ENCODE data around the gene MCC. TPM values are rescaled to one million over a fixed set of nuclear protein-coding genes. Genes with fewer than 3 reads are reported as not detected.

Gene MCC
- polyA plus RNA-seq, 1 donor (not counting 4 experiments of a cell fraction or from before 2014, with no cell fraction given) = 24.6 TPM

DNA sequence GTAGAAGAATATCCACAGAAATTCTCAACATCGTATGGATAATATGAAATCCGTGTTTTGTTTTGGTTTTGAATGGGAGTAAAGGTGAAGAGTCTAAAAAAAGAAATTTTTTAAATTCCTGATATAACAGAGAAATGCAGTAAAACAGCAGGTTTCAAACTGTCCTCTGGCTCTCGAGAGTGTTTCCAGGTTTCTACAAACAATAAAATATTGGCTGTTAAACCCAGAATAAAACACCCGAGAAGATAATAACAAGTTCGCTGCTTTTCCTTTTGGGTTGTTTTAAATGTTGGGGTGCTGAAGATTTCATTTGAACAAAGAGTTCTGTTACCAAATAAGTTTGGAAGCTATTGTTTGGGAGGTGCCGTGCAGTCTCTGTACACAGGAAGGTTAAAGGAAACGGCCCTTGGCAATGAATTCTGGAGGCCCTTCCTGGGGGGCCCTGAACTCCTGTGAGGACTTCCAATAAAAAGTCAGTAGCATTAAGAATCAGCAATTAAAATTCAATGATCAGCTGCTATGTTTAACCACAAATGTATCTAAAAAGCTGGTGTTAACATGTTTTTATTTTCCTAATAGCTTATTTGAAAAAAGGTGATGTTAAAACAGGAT lies 269.2 kb downstream of the MCC start:
- Histone ChIP-seq H3K79me2 (ENCODE audit: control insufficient read depth, insufficient read depth, low read length) (peaks cover 68% of the 10 kb centered on the region), H3K36me3 (ENCODE audit: control insufficient read depth in 2 of 2, extremely low read depth in 1 of 2, insufficient read depth in 2 of 2, low read length in 2 of 2) (no peaks in the 10 kb centered on the region), H3K4me3 (ENCODE audit: control insufficient read depth in 2 of 3, extremely low read depth in 1 of 3, insufficient read depth in 2 of 3, low read depth in 1 of 3, low read length in 3 of 3) (no peak overlapping the region), H3K9ac (ENCODE audit: control insufficient read depth, extremely low read depth, insufficient read depth, low read length) (no peak overlapping the region), H3K4me2 (ENCODE audit: control insufficient read depth, extremely low read depth, insufficient read depth, low read depth, low read length) (no peak overlapping the region), H3K4me1 (ENCODE audit: control insufficient read depth, extremely low read depth, insufficient read depth, low read length) (peaks cover 25% of the 10 kb centered on the region), H3K27ac (ENCODE audit: control insufficient read depth, insufficient read depth, low read length) (no peak overlapping the region), H2AFZ (ENCODE audit: control insufficient read depth, low read length) (no peak overlapping the region), H4K20me1 (ENCODE audit: control insufficient read depth, extremely low read depth, insufficient read depth, low read length) (no peaks in the 10 kb centered on the region), H3K9me3 (ENCODE audit: control insufficient read depth, low read depth, low read length) (no peaks in the 10 kb centered on the region), H3K9me1 (ENCODE audit: control insufficient read depth, extremely low read depth, insufficient read depth, low read length) (peaks cover 6% of the 10 kb centered on the region), H3K27me3 (ENCODE audit: control insufficient read depth, extremely low read depth, insufficient read depth, low read length) (no peaks in the 10 kb centered on the region)
- TF ChIP-seq, protein P1, sequence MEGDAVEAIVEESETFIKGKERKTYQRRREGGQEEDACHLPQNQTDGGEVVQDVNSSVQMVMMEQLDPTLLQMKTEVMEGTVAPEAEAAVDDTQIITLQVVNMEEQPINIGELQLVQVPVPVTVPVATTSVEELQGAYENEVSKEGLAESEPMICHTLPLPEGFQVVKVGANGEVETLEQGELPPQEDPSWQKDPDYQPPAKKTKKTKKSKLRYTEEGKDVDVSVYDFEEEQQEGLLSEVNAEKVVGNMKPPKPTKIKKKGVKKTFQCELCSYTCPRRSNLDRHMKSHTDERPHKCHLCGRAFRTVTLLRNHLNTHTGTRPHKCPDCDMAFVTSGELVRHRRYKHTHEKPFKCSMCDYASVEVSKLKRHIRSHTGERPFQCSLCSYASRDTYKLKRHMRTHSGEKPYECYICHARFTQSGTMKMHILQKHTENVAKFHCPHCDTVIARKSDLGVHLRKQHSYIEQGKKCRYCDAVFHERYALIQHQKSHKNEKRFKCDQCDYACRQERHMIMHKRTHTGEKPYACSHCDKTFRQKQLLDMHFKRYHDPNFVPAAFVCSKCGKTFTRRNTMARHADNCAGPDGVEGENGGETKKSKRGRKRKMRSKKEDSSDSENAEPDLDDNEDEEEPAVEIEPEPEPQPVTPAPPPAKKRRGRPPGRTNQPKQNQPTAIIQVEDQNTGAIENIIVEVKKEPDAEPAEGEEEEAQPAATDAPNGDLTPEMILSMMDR (optimal IDR thresholded peaks at IDR 0.05 in 1 of 3, IDR thresholded peaks at IDR 0.05 in 1 of 3, conservative IDR thresholded peaks at IDR 0.05 in 1 of 3; ENCODE audit: extremely low read depth in 1 of 3, insufficient read depth in 2 of 3, low read length in 3 of 3) = no peak
- TF ChIP-seq EZH2 (IDR thresholded peaks at IDR 0.05; ENCODE audit: low read length) = no peak
- dilution Hi-C loops (cut with MboI; ENCODE audit: extremely low pct_ligation_motif_present, low sequenced_read_pairs) = no loop called here
- DNase-seq (ENCODE audit: low read depth, low spot score) = no peak
- no peak for FAIRE-seq

DNA sequence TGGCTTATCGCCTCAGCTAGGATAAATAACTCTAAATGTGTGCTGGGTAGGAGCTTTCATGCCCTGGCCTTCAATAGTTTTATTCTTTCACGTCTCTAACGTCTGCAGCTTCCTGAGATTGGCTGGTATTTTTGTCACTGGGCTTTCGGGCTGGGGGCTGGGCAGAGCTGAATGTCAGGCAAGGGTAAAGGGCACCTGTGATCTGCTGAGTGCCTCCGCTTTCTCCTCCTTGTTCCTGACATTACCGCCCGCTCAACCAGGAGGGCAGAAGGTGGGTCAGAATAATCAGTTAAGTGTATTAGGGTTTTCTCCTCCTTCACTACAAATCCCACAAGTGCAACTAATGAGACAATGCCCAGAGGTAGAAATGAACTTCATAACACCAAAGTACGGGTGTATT lies 270.1 kb downstream of the MCC start:
- H3K36me3 ChIP-seq (ENCODE audit: control insufficient read depth in 2 of 2, extremely low read depth in 1 of 2, insufficient read depth in 2 of 2, low read length in 2 of 2) = no peaks in the 10 kb centered on the region
- no peak overlapping the region for H3K4me2 ChIP-seq (ENCODE audit: control insufficient read depth, extremely low read depth, insufficient read depth, low read depth, low read length)
- no peaks in the 10 kb centered on the region for H4K20me1 ChIP-seq (ENCODE audit: control insufficient read depth, extremely low read depth, insufficient read depth, low read length)
- H3K79me2 ChIP-seq (ENCODE audit: control insufficient read depth, insufficient read depth, low read length) = peaks cover 68% of the 10 kb centered on the region
- peaks cover 6% of the 10 kb centered on the region for H3K9me1 ChIP-seq (ENCODE audit: control insufficient read depth, extremely low read depth, insufficient read depth, low read length)
- TF ChIP-seq, protein P1 (optimal IDR thresholded peaks at IDR 0.05 in 1 of 3, IDR thresholded peaks at IDR 0.05 in 1 of 3, conservative IDR thresholded peaks at IDR 0.05 in 1 of 3; ENCODE audit: extremely low read depth in 1 of 3, insufficient read depth in 2 of 3, low read length in 3 of 3) = no peak
- no peak for TF ChIP-seq EZH2 (IDR thresholded peaks at IDR 0.05; ENCODE audit: low read length)
- H3K9me3 ChIP-seq (ENCODE audit: control insufficient read depth, low read depth, low read length) = no peaks in the 10 kb centered on the region
- H3K4me1 ChIP-seq (ENCODE audit: control insufficient read depth, extremely low read depth, insufficient read depth, low read length) = peaks cover 30% of the 10 kb centered on the region
- dilution Hi-C loops (cut with MboI; ENCODE audit: extremely low pct_ligation_motif_present, low sequenced_read_pairs) = no loop called here
- H3K4me3 ChIP-seq (ENCODE audit: control insufficient read depth in 2 of 3, extremely low read depth in 1 of 3, insufficient read depth in 2 of 3, low read depth in 1 of 3, low read length in 3 of 3) = no peak overlapping the region
- FAIRE-seq = no peak
- DNase-seq (ENCODE audit: low read depth, low spot score) = no peak
- H3K9ac ChIP-seq (ENCODE audit: control insufficient read depth, extremely low read depth, insufficient read depth, low read length) = no peak overlapping the region
- no peaks in the 10 kb centered on the region for H3K27me3 ChIP-seq (ENCODE audit: control insufficient read depth, extremely low read depth, insufficient read depth, low read length)
- no peak overlapping the region for H3K27ac ChIP-seq (ENCODE audit: control insufficient read depth, insufficient read depth, low read length)
- no peak overlapping the region for H2AFZ ChIP-seq (ENCODE audit: control insufficient read depth, low read length)
